ENCODE measurements around the gene OR7C2. TPM values are rescaled to one million over a fixed set of nuclear protein-coding genes. Genes with fewer than 3 reads are reported as not detected.

OR7C2 gene
- total and polyA plus RNA-seq, 4 donors: not detected

DNA sequence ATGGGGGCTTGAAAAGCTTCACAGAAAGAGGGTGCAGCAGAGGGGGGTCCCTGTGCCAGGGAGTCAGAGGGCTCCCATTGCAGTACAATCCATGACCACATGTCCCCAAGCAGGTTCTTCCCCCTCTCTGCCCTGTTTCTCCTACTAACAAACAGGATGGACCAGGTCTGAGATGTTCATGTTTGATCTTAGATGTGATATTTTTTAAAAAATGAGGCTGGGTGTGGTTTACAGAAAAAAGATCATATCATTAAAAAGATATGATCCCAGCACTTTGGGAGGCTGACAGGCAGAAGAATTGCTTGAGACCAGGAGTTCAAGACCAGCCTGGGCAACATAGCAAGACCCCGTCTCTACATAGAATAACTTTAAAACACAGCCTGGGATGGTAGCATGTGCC is 9.1 kb downstream of the OR7C2 start:
- TF ChIP-seq, protein P1, sequence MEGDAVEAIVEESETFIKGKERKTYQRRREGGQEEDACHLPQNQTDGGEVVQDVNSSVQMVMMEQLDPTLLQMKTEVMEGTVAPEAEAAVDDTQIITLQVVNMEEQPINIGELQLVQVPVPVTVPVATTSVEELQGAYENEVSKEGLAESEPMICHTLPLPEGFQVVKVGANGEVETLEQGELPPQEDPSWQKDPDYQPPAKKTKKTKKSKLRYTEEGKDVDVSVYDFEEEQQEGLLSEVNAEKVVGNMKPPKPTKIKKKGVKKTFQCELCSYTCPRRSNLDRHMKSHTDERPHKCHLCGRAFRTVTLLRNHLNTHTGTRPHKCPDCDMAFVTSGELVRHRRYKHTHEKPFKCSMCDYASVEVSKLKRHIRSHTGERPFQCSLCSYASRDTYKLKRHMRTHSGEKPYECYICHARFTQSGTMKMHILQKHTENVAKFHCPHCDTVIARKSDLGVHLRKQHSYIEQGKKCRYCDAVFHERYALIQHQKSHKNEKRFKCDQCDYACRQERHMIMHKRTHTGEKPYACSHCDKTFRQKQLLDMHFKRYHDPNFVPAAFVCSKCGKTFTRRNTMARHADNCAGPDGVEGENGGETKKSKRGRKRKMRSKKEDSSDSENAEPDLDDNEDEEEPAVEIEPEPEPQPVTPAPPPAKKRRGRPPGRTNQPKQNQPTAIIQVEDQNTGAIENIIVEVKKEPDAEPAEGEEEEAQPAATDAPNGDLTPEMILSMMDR (IDR thresholded peaks at IDR 0.05; ENCODE audit: control extremely low read depth, extremely low read depth): no peak
- Histone ChIP-seq H3K9ac (ENCODE audit: insufficient read depth in 1 of 2, low read length in 2 of 2) (no peak overlapping the region), H3K36me3 (ENCODE audit: control insufficient read depth in 4 of 4, insufficient read depth in 4 of 4, low read length in 4 of 4) (no peaks in the 10 kb centered on the region), H3K4me1 (ENCODE audit: control insufficient read depth in 5 of 5, insufficient read depth in 5 of 5, low read length in 5 of 5) (no peaks in the 10 kb centered on the region), H3K27ac (ENCODE audit: low read depth in 1 of 2, low read length in 1 of 2) (no peak overlapping the region), H3K4me3 (no peak overlapping the region), H3K9me3 (ENCODE audit: control insufficient read depth in 4 of 4, insufficient read depth in 3 of 4, low read length in 3 of 4) (peaks cover 0 to 5% (median 0%) of the 10 kb centered on the region in 4 donors), H3K27me3 (ENCODE audit: control insufficient read depth in 3 of 3, insufficient read depth in 3 of 3, low read length in 2 of 3) (no peaks in the 10 kb centered on the region)
- DNase-seq (no peak), ATAC-seq (ENCODE audit: insufficient read depth, low FRiP score) (no peak)
- 93 to 100% methylated on average over 1 of the region's 1 CpG for WGBS, 2 donors

DNA sequence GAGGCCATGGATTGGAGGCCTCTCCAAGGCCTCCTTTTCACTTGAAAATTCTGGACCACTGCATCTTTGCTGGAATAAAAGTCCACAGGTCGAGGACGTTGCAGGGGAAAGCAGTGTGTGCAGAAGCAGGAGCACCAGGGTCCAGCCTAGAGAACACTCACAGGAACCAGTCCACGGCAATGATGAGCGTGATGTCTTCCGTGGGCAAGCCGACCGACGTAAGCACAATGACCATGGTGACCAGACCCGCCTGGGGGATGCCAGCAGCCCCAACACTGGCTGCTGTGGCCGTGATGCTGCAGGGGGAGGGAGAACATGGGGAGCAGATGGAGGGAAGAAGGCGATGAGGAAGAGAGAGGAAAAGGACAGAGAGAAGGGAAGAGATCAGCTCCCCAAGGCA is 11.5 kb downstream of the OR7C2 start:
- H3K4me1 ChIP-seq (ENCODE audit: control insufficient read depth in 5 of 5, insufficient read depth in 5 of 5, low read length in 5 of 5): no peaks in the 10 kb centered on the region
- ATAC-seq (ENCODE audit: insufficient read depth, low FRiP score) (no peak), DNase-seq (no peak)
- H3K9ac ChIP-seq (ENCODE audit: insufficient read depth in 1 of 2, low read length in 2 of 2): no peak overlapping the region
- H3K27me3 ChIP-seq (ENCODE audit: control insufficient read depth in 3 of 3, insufficient read depth in 3 of 3, low read length in 2 of 3): no peaks in the 10 kb centered on the region
- 83 to 88% methylated on average over 11 of the region's 11 CpGs for WGBS, 2 donors
- H3K4me3 ChIP-seq: no peak overlapping the region
- TF ChIP-seq, protein P1 (IDR thresholded peaks at IDR 0.05; ENCODE audit: control extremely low read depth, extremely low read depth): no peak
- H3K9me3 ChIP-seq (ENCODE audit: control insufficient read depth in 4 of 4, insufficient read depth in 3 of 4, low read length in 3 of 4): peaks cover 0 to 15% (median 2%) of the 10 kb centered on the region in 4 donors
- no peaks in the 10 kb centered on the region for H3K36me3 ChIP-seq (ENCODE audit: control insufficient read depth in 4 of 4, insufficient read depth in 4 of 4, low read length in 4 of 4)
- no peak overlapping the region for H3K27ac ChIP-seq (ENCODE audit: low read depth in 1 of 2, low read length in 1 of 2)

DNA sequence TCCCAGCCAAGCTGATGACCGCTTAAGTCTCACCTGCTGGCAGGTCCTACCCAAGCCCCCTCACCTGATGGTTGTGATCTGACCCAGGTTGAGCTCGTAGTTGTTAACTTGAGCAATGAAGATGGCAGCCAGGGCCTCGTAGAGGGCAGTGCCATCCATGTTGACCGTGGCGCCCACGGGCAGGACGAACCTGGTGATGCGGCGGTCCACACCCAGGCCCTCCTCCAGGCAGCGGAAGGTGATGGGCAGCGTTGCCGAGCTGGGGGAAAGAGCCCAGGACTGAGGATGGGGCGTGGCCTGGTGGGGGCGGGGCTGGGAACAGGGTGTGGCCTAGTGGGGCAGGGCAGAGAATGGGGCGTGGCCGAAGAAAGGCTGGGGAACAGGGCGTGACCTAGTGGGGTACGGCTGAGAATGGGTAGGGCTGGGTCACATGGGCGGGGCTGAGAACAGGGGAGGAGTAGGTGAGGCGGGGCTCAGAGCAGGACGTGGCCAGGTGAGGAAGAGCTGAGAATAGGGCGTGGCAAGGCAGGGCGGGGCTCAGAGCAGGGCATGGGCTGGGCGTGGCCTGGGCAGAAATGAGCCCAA is 12.9 kb downstream of the OR7C2 start:
- Histone ChIP-seq H3K4me1 (ENCODE audit: control insufficient read depth in 5 of 5, insufficient read depth in 5 of 5, low read length in 5 of 5) (no peaks in the 10 kb centered on the region), H3K9ac (ENCODE audit: insufficient read depth in 1 of 2, low read length in 2 of 2) (no peak overlapping the region), H3K27me3 (ENCODE audit: control insufficient read depth in 3 of 3, insufficient read depth in 3 of 3, low read length in 2 of 3) (no peaks in the 10 kb centered on the region), H3K9me3 (ENCODE audit: control insufficient read depth in 4 of 4, insufficient read depth in 3 of 4, low read length in 3 of 4) (peaks cover 0 to 15% (median 3%) of the 10 kb centered on the region in 4 donors), H3K27ac (ENCODE audit: low read depth in 1 of 2, low read length in 1 of 2) (no peak overlapping the region), H3K4me3 (no peak overlapping the region), H3K36me3 (ENCODE audit: control insufficient read depth in 4 of 4, insufficient read depth in 4 of 4, low read length in 4 of 4) (no peaks in the 10 kb centered on the region)
- TF ChIP-seq, protein P1 (IDR thresholded peaks at IDR 0.05; ENCODE audit: control extremely low read depth, extremely low read depth): no peak
- ATAC-seq (ENCODE audit: insufficient read depth, low FRiP score) (no peak), DNase-seq (no peak)
- WGBS, 2 donors: 41 to 57% methylated on average over 24 of the region's 24 CpGs

DNA sequence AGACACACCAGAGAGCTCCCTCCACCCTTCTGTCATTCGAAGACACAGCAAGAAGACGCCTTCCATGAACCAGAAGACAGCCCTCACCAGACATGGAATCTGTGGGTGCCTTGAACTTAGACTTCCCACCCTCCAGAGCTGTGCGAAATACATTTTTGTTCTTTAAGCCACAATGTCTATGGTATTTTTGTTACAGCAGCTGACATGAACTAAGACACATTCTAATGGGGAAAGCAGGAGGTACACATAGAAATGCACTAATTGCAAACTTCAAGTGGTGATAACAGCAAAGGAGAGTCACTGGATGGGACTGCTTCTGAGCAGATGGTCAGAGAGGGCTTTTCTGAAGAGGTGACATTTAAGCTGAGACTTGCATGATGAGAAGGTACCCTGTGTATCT is 16.2 kb downstream of the OR7C2 start:
- Histone ChIP-seq H3K9me3 (ENCODE audit: control insufficient read depth in 4 of 4, insufficient read depth in 3 of 4, low read length in 3 of 4) (peaks cover 0 to 22% (median 9%) of the 10 kb centered on the region in 4 donors), H3K4me1 (ENCODE audit: control insufficient read depth in 5 of 5, insufficient read depth in 5 of 5, low read length in 5 of 5) (no peaks in the 10 kb centered on the region), H3K9ac (ENCODE audit: insufficient read depth in 1 of 2, low read length in 2 of 2) (no peak overlapping the region), H3K27me3 (ENCODE audit: control insufficient read depth in 3 of 3, insufficient read depth in 3 of 3, low read length in 2 of 3) (no peaks in the 10 kb centered on the region), H3K4me3 (no peak overlapping the region), H3K36me3 (ENCODE audit: control insufficient read depth in 4 of 4, insufficient read depth in 4 of 4, low read length in 4 of 4) (no peaks in the 10 kb centered on the region), H3K27ac (ENCODE audit: low read depth in 1 of 2, low read length in 1 of 2) (no peak overlapping the region)
- TF ChIP-seq, protein P1 (IDR thresholded peaks at IDR 0.05; ENCODE audit: control extremely low read depth, extremely low read depth): no peak
- no peak for ATAC-seq (ENCODE audit: insufficient read depth, low FRiP score)
- no peak for DNase-seq
- 93% methylated on average over 3 of the region's 3 CpGs for WGBS, 2 donors
